ENCODE data around the gene ITCH.
A peak's percentile ranks its signal among the peaks of the same experiment; 100 is the strongest.
"Not testable (repeated sequence)": the region's sequence is repeated elsewhere in the genome, so short reads cannot be mapped to it uniquely, and the experiment has no call there.

ITCH gene

GRCh38 chr20:34344238-34344637 is 18.8 kb upstream of the ITCH start:
- no peak for FAIRE-seq
- TF ChIP-seq POLR2AphosphoS5 (IDR thresholded peaks at IDR 0.05; ENCODE audit: low read depth, low read length) (no peak), TAF1 (IDR thresholded peaks at IDR 0.05; ENCODE audit: low read depth, low read length) (no peak), SPI1 (IDR thresholded peaks at IDR 0.05; ENCODE audit: low read depth, low read length) (no peak), POU2F2 (IDR thresholded peaks at IDR 0.05; ENCODE audit: low read depth, low read length) (no peak), POLR2A (IDR thresholded peaks at IDR 0.05; ENCODE audit: low read depth, low read length) (no peak), PAX5 (IDR thresholded peaks at IDR 0.05; ENCODE audit: insufficient read depth, low read length, severe bottlenecking) (no peak)
- no peak for DNase-seq (ENCODE audit: insufficient read length, low spot score)

- TF ChIP-seq PAX5 (IDR thresholded peaks at IDR 0.05; ENCODE audit: insufficient read depth, low read length, severe bottlenecking) (no peak), SPI1 (IDR thresholded peaks at IDR 0.05; ENCODE audit: low read depth, low read length) (no peak), POLR2A (IDR thresholded peaks at IDR 0.05; ENCODE audit: low read depth, low read length) (no peak), TAF1 (IDR thresholded peaks at IDR 0.05; ENCODE audit: low read depth, low read length) (no peak), POU2F2 (IDR thresholded peaks at IDR 0.05; ENCODE audit: low read depth, low read length) (no peak), POLR2AphosphoS5 (IDR thresholded peaks at IDR 0.05; ENCODE audit: low read depth, low read length) (no peak)
- FAIRE-seq (no peak), DNase-seq (ENCODE audit: insufficient read length, low spot score) (no peak)
Measured at GRCh38 chr20:34345402-34345736, 17.7 kb upstream of the ITCH start.

- not testable (repeated sequence) for FAIRE-seq; DNase-seq (ENCODE audit: insufficient read length, low spot score)
Measured at GRCh38 chr20:34345839-34346532, 17.1 kb upstream of the ITCH start.

- FAIRE-seq; DNase-seq (ENCODE audit: insufficient read length, low spot score): not testable (repeated sequence)
Measured at GRCh38 chr20:34346533-34346865, 16.6 kb upstream of the ITCH start.

DNA sequence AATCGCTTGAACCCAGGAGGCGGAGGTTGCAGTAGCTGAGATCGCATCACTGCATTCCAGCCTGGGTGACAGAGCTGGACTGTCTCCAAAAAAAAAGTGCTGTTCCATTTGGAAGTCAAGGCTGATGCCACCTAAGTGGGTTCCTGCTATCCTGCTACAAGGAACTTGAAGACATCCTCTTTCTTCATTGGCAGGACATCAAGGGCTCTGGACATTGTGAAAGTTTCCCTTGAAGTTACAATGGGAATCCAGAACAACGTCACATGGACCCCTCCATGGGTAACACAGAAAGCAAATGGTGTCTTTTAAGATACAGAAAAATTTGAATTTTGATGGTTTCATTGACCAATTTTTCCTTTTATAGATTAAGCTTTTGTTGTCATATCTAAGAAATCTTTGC is 15.5 kb upstream of the ITCH start:
- FAIRE-seq (no peak), DNase-seq (ENCODE audit: insufficient read length, low spot score) (no peak)
- TF ChIP-seq POLR2AphosphoS5 (IDR thresholded peaks at IDR 0.05; ENCODE audit: low read depth, low read length) (no peak), POLR2A (IDR thresholded peaks at IDR 0.05; ENCODE audit: low read depth, low read length) (no peak), POU2F2 (IDR thresholded peaks at IDR 0.05; ENCODE audit: low read depth, low read length) (no peak), SPI1 (IDR thresholded peaks at IDR 0.05; ENCODE audit: low read depth, low read length) (no peak), PAX5 (IDR thresholded peaks at IDR 0.05; ENCODE audit: insufficient read depth, low read length, severe bottlenecking) (no peak), TAF1 (IDR thresholded peaks at IDR 0.05; ENCODE audit: low read depth, low read length) (no peak)

GRCh38 chr20:34350095-34350494 is 13.0 kb upstream of the ITCH start:
- FAIRE-seq (no peak), DNase-seq (ENCODE audit: insufficient read length, low spot score) (no peak)
- TF ChIP-seq POLR2AphosphoS5 (IDR thresholded peaks at IDR 0.05; ENCODE audit: low read depth, low read length) (no peak), PAX5 (IDR thresholded peaks at IDR 0.05; ENCODE audit: insufficient read depth, low read length, severe bottlenecking) (no peak)

DNA sequence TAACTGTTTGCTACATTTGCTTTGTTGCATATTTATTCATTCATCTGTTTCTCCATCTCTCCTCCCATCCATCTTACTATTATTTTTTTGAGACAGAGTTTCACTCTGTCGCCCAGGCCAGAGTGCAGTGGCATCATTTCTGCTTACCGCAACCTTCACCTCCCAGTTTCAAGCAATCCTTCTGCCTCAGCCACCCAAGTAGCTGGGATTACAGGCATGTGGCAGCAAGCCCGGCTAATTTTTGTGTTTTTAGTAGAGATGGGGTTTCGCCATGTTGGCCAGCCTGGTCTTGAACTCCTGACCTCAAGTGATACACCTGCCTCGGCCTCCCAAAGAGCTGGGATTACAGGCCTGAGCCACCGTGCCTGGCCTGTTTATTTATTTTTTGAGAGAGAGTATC is 9.6 kb upstream of the ITCH start:
- not testable (repeated sequence) for FAIRE-seq; DNase-seq (ENCODE audit: insufficient read length, low spot score)

- TF ChIP-seq POLR2AphosphoS5 (IDR thresholded peaks at IDR 0.05; ENCODE audit: low read depth, low read length) = no peak
- no peak for TF ChIP-seq PAX5 (IDR thresholded peaks at IDR 0.05; ENCODE audit: insufficient read depth, low read length, severe bottlenecking)
- TF ChIP-seq POLR2A (IDR thresholded peaks at IDR 0.05; ENCODE audit: low read depth, low read length) = no peak
- TF ChIP-seq POU2F2 (IDR thresholded peaks at IDR 0.05; ENCODE audit: low read depth, low read length) = no peak
- no peak for TF ChIP-seq TAF1 (IDR thresholded peaks at IDR 0.05; ENCODE audit: low read depth, low read length)
- TF ChIP-seq SPI1 (IDR thresholded peaks at IDR 0.05; ENCODE audit: low read depth, low read length) = no peak
- no peak for DNase-seq (ENCODE audit: insufficient read length, low spot score)
- no peak for FAIRE-seq
Measured at GRCh38 chr20:34355427-34355826, 7.6 kb upstream of the ITCH start.

DNA sequence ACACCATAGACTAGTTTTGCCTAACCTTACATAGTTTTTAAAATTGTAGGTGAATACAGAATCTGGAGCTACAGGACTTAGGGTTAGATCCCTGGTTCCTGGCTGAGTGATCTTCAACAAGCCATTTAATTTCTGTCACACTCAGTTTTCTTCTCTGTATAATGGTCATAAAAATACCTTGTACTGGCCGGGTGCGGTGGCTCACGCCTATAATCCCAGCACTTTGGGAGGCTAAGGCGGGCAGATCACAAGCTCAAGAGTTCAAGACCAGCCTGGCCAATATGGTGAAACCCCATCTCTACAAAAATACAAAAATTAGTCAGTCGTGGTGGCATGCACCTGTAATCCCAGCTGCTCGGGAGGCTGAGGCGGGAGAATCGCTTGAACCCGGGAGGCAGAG is 3.3 kb upstream of the ITCH start:
- FAIRE-seq = not testable (repeated sequence)

GRCh38 chr20:34362502-34363061 is 491 bp upstream of the ITCH start:
- FAIRE-seq (no peak), DNase-seq (ENCODE audit: insufficient read length, low spot score) (no peak)
- TF ChIP-seq PAX5 (IDR thresholded peaks at IDR 0.05; ENCODE audit: insufficient read depth, low read length, severe bottlenecking) = no peak
- no peak for TF ChIP-seq SPI1 (IDR thresholded peaks at IDR 0.05; ENCODE audit: low read depth, low read length)
- no peak for TF ChIP-seq POLR2AphosphoS5 (IDR thresholded peaks at IDR 0.05; ENCODE audit: low read depth, low read length)
- TF ChIP-seq POLR2A (IDR thresholded peaks at IDR 0.05; ENCODE audit: low read depth, low read length) = no peak
- TF ChIP-seq POU2F2 (IDR thresholded peaks at IDR 0.05; ENCODE audit: low read depth, low read length) = no peak
- no peak for TF ChIP-seq TAF1 (IDR thresholded peaks at IDR 0.05; ENCODE audit: low read depth, low read length)

More for the DNA sequence above, 3.3 kb upstream of the ITCH start:
- not testable (repeated sequence) for DNase-seq (ENCODE audit: insufficient read length, low spot score)

DNA sequence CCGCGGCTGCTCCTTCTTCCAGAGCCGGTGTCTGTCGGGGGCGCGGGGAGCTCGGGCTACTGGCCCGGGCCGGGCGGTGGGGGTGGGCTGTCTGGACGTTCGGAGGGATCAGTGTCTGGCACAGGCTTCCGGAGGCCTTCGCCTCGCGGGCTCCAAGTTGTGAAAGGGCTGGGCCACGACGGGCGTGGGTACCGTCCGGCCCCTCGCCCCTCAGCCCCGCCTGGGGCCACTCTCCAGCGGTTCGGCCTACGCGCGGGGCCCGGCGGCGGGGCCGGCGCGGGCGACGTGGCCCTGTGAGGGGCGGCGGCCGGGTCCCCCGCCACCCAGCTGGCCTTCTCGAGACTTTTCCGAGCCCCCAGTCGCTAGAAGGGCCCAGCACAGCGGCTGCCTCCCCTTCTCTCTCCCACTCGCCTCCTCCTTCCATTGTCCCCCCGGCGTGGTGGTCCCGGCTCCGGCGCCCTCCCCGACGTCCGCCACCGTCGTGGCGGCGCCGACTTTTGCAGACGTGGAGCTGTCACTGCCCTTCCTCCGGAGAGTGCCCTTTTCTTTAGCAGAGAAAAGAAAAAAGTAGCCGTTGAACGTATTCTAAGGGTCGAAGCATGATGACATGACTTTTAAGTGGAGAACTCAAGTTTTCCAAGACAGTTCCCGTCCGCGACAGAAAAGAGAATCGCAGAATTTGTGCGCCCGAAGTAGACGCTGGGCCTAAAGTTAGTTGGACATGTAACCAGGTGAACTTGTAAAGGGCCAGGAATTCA is 571 bp downstream of the ITCH start:
- peak; percentile 50 for DNase-seq (ENCODE audit: insufficient read length, low spot score)
- FAIRE-seq = no peak
- TF ChIP-seq SPI1 (IDR thresholded peaks at IDR 0.05; ENCODE audit: low read depth, low read length) = no peak
- TF ChIP-seq POLR2AphosphoS5 (IDR thresholded peaks at IDR 0.05; ENCODE audit: low read depth, low read length) = no peak
- TF ChIP-seq TAF1 (IDR thresholded peaks at IDR 0.05; ENCODE audit: low read depth, low read length) = no peak
- no peak for TF ChIP-seq POU2F2 (IDR thresholded peaks at IDR 0.05; ENCODE audit: low read depth, low read length)
- no peak; the same call in 1 of the 2 replicates for TF ChIP-seq POLR2A (IDR thresholded peaks at IDR 0.05; ENCODE audit: low read depth, low read length)
- no peak for TF ChIP-seq PAX5 (IDR thresholded peaks at IDR 0.05; ENCODE audit: insufficient read depth, low read length, severe bottlenecking)

Data from GM12891 (cell line).